Fibroblast of pulmonary artery (primary cell): ENCODE data around the gene DLGAP1.

ENCODE experiments used
- DNase-seq: peaks from one replicate; pipeline ENCODE4 v3.0.0-alpha.2; 2010; ENCODE audit warnings: low read depth
- H3K4me3 ChIP-seq: replicated peaks from 2 replicates; pipeline ENCODE4 v1.5.1; 2011; ENCODE audit warnings: low read depth, mild to moderate bottlenecking, control low read depth, low read length, moderate library complexity
- TF ChIP-seq, protein P1 (sequence below): IDR thresholded peaks from 2 replicates; pipeline ENCODE4 v1.5.1; 2011; ENCODE audit warnings: mild to moderate bottlenecking, control low read depth, low read length, inconsistent platforms; ENCODE audit errors: missing control alignments

DLGAP1 gene

DNA sequence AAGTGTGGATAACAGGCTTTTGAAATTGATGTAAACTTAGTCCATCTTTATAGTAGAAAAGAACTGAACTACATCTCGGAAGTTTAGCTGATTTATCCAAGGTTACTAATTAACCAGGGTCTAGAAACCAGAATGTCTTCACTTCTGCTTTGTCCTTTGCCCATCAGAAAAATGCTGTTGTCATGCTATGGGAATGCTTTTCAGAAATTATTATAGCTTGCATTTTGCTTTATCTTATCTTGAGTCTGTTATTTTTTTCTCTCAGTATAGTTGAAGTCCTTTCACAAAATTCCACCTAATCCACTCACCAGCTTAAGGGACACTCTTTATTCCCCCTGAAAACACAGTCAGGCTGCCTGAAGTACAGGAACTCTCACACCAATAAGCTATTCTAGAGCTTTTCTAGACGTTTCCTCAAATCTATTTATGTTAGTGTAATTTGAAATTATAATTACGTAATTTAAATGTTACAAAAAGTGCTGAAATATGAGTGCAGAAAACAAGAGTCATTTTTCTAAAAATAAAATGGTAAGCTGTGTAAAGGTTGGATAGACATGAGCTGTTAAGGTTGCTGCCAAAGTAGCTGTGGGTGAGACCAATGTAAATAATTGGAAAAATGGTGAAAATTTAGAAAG, 548.9 kb downstream of the DLGAP1 start:
- DNase-seq, result no peak
- TF ChIP-seq, protein P1, sequence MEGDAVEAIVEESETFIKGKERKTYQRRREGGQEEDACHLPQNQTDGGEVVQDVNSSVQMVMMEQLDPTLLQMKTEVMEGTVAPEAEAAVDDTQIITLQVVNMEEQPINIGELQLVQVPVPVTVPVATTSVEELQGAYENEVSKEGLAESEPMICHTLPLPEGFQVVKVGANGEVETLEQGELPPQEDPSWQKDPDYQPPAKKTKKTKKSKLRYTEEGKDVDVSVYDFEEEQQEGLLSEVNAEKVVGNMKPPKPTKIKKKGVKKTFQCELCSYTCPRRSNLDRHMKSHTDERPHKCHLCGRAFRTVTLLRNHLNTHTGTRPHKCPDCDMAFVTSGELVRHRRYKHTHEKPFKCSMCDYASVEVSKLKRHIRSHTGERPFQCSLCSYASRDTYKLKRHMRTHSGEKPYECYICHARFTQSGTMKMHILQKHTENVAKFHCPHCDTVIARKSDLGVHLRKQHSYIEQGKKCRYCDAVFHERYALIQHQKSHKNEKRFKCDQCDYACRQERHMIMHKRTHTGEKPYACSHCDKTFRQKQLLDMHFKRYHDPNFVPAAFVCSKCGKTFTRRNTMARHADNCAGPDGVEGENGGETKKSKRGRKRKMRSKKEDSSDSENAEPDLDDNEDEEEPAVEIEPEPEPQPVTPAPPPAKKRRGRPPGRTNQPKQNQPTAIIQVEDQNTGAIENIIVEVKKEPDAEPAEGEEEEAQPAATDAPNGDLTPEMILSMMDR, result no peak

DNA sequence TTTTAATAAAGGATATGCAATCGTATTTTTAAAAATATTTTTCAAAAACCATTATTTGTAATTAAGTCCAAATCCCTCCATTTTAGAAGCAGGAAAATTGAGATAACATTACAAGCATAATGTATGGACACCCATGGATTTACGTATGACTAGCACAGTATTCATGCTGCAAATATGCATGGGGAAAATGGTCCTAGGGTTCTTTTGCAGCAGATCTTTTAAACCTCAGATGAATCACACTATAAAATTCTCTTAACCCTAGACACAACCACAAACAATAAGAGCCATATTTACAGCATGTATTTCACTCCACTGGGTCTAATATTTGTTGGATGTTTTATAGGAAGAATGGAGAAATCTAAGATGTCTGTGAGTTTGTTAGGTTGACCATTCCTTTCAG, 551.8 kb downstream of the DLGAP1 start:
- peak; percentile 71 for DNase-seq
- TF ChIP-seq, protein P1, result no peak

More for the DNA sequence above, 548.9 kb downstream of the DLGAP1 start:
- no peak overlapping the region for H3K4me3 ChIP-seq

DNA sequence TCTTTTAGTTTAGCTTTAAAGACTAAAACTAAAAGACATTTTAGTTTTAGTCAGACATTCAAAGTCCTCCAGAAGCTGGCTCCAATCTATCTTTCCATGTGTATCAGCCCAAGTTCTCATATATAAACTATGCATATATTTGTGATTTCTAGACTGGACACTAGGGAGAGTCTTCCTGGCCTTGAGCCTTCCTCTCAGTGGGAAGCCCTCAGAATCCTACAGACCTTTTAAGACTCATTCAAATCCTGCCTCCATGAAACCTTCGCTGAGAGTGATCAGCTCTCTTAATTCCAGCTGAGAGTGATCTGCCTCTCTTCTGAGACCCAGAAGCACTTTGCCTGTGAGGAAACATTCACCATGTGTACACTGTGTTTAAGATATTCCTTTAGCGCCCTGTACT, 552.4 kb downstream of the DLGAP1 start:
- TF ChIP-seq, protein P1, result no peak
- no peak overlapping the region for H3K4me3 ChIP-seq
- DNase-seq, result no peak

More for the DNA sequence above, 551.8 kb downstream of the DLGAP1 start:
- no peak overlapping the region for H3K4me3 ChIP-seq

DNA sequence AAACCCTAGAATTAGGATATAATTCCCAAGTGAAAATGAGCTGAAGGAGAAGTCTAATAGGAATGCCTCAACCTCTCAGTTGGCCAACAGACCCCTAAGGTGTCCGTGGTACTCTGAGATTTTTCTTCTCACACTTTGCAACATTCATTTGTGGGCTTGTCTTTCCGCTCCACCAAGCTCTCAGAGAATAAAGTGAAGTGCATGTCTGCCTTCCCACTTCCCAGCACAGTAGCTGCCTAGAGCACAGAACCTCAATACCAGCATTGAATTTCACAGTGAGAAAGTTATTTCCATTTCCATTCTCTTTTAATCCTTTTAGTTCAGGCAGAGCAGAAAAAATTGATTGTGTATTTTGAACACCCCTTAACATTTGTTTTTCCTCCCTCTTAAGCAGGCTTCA, 553.3 kb downstream of the DLGAP1 start:
- TF ChIP-seq, protein P1, result no peak
- H3K4me3 ChIP-seq, result no peak overlapping the region
- no peak for DNase-seq

DNA sequence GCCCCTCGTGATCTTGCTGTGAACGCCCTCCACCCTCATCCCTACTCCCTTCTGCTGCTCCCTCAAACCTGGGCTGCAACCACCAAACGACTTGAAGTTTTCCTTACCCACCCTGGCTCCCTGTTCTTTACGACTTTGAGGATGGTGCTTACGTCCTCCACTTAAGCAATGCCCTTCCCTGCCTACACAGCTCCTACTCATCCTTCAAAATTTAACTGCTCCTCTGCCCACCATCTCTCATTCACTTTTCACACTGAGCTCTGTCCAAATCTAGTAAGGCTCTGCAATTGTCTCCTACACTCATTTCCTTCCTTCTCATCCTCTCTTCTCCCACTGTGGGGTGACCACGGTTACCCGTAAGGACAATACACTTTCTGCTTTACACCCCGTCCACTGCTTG, 554.1 kb downstream of the DLGAP1 start:
- TF ChIP-seq, protein P1, result no peak
- no peak overlapping the region for H3K4me3 ChIP-seq
- no peak for DNase-seq

DNA sequence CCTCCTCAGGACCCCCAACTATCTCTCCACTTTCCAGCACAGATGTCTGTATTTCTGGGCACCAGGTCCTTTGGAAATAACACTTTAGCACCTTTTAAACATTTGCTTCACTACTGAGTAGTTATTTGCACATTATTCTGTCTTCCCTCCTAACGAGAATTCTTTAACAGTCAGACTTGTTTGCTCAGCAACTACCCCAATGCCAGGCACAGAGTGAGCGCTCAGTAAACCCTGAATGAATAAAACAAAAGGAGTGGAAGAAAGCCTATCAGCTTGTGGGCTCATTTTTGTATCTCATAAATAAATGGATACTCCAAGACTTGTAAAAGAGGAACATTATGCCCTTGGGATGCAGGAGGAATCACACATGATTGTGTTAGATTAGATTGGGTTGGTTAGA, 554.8 kb downstream of the DLGAP1 start:
- TF ChIP-seq, protein P1, result no peak
- H3K4me3 ChIP-seq, result no peak overlapping the region
- no peak for DNase-seq

DNA sequence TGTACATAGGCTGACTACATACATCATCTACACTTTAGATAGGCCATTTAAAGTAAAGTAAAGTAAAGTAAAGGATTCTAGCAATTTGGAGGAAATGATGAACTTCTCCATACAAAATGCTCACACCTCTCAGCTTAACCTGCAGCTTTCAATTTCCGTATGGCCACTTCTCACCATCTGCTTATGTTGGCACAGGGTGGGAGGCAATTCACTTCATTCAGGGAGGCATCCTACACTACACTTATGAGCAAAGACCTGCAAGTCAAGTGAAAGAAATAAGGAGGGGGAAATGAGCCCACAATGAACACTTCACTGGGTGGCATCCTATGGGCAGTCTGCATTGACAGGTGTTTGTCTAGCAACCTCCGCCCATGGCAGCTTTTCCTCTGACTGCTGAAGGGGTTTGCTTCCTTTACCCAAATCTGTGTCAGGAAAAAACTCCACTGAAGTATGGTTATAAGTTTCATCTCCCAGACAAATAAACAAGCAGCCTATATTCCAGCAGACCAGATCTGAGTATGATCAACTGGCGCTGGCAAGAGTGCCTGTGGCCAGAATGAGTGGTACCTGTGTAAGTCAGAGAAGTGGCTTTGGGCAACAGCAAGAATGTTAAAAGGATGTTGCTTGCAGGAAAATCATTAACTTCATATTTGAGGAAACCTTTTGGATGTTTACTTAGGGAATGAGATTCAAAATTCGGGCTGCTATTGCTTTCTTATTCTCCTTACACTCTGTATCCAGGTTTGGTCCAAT, 556.1 kb downstream of the DLGAP1 start:
- DNase-seq, result no peak
- H3K4me3 ChIP-seq, result no peak overlapping the region
- TF ChIP-seq, protein P1, result no peak
